AG09319 (cell line): ENCODE results near the gene ABI3.

Experiments
- DNase-seq: peaks from one replicate; pipeline ENCODE4 v3.0.0-alpha.2; 2010; ENCODE audit warnings: low read depth; ENCODE audit errors: extremely low read depth
- TF ChIP-seq, protein P1 (sequence below): IDR thresholded peaks from 2 replicates; pipeline ENCODE4 v1.5.1; 2011; ENCODE audit warnings: low read depth, mild to moderate bottlenecking, inconsistent platforms, low read length, moderate library complexity

Gene ABI3

DNA sequence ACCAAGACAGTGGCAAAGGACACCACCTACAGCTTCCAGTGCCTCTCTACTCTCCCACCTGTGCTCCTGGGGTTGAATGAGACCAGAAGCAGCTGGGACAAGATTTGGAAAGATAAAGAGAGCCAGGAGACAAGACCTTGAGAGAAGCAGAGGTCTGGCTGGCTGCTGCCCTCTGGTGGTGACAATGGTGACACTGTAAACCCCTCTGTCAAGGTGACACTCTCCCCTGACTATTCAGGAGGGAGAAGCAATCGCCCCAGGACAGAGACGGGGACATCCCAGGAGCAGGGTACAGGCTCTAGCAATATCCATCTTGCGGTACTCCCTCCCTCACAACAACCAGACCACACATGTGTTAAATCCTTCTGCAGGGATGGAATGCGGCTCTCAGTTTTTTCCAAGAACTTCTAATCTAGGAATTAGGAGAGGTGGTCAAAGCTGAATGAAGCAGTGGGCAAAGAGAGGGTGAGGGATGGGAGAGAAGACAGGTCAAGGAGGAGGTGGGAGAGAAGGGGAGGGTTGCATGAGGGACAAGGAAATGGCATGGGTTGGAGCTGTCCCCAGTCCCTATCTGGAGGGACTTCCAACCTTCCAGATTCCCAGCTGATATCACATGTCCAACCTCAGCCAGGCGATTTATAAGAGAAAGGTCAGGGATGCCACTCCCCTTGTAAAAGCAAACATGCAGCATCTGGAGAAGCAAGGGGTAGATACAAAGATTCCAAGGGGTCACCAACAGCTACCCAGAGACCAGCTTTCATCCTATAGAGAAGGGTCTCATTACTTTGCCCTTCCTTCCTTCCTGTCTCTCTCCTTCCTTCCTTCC, 17.1 kb downstream of the ABI3 start:
- TF ChIP-seq, protein P1, sequence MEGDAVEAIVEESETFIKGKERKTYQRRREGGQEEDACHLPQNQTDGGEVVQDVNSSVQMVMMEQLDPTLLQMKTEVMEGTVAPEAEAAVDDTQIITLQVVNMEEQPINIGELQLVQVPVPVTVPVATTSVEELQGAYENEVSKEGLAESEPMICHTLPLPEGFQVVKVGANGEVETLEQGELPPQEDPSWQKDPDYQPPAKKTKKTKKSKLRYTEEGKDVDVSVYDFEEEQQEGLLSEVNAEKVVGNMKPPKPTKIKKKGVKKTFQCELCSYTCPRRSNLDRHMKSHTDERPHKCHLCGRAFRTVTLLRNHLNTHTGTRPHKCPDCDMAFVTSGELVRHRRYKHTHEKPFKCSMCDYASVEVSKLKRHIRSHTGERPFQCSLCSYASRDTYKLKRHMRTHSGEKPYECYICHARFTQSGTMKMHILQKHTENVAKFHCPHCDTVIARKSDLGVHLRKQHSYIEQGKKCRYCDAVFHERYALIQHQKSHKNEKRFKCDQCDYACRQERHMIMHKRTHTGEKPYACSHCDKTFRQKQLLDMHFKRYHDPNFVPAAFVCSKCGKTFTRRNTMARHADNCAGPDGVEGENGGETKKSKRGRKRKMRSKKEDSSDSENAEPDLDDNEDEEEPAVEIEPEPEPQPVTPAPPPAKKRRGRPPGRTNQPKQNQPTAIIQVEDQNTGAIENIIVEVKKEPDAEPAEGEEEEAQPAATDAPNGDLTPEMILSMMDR, result peak; percentile 84
- peak; percentile 27 for DNase-seq

DNA sequence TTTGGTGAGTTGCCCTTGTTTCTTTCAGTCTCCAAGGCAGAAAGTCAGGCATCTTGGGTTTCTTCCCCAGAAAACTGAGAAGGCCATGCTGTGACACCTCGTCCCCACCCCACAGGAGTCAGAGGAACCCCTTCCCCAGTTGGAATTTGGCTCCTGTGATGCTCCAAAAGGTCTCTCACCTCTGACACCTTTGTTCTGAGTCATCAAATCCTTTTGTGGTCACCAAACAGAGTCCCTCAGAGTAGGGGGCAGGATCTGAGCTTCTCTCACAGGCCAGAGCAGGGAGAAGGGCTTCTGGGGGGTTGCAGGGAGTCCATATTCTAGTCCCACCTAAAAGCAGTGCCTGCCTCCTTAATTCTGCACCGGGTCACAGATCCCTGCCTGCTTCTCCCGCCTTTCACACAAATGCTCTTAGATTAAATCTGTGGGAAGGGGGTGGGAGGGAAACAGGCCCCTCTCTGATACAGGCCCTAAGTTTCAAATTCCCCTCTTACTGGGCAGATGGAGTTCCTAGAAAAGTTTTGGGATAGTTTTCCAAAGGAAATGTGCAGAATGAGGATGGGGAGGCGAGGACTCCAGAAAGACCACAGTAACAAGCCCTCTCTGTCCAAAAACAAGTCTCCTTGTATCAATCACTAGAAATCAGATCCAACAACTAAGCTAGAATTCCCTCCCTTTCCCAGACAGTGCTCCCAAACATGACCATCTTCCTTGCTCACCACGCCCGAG, 18.7 kb downstream of the ABI3 start:
- DNase-seq, result no peak
- TF ChIP-seq, protein P1, result no peak

DNA sequence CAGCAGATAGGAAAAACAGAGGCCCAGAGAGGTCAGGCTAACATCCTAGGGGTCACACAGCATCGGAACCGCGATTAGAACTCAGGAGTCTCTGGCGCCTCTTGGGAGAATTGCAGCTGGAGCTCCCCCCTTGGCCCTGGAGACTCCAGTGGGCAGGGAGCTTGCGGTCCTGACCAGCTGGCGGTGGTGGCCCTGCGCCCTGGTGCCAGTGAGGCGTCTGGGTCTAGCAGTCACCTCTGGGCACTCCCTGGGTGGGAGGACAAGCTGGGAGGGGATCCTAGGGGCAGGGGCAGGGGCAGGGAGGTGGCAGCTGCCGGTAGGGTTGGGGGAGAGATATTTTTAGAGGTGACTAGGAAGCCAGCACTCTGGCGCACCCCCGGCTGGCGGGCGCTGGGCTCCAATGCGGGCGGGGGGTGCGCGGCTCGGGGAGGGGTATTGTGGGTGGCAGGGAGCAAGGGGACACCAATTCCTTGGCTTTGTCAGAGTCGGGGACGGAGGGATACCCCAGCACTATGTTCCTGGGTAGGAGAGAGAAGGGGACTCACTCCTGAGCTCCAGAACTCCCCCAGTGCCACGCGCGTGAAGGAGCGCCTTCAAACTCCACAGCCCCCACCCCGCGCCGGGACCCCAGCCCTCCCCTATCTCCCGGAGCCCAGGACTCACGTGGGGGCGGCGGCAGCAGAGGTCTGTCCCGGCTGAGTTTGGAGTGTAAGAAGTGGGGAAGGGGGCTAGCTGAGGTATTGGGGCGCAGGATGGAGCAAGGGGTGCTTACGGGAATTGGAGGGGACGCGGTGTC, 19.5 kb downstream of the ABI3 start:
- DNase-seq, result no peak
- TF ChIP-seq, protein P1, result no peak

DNA sequence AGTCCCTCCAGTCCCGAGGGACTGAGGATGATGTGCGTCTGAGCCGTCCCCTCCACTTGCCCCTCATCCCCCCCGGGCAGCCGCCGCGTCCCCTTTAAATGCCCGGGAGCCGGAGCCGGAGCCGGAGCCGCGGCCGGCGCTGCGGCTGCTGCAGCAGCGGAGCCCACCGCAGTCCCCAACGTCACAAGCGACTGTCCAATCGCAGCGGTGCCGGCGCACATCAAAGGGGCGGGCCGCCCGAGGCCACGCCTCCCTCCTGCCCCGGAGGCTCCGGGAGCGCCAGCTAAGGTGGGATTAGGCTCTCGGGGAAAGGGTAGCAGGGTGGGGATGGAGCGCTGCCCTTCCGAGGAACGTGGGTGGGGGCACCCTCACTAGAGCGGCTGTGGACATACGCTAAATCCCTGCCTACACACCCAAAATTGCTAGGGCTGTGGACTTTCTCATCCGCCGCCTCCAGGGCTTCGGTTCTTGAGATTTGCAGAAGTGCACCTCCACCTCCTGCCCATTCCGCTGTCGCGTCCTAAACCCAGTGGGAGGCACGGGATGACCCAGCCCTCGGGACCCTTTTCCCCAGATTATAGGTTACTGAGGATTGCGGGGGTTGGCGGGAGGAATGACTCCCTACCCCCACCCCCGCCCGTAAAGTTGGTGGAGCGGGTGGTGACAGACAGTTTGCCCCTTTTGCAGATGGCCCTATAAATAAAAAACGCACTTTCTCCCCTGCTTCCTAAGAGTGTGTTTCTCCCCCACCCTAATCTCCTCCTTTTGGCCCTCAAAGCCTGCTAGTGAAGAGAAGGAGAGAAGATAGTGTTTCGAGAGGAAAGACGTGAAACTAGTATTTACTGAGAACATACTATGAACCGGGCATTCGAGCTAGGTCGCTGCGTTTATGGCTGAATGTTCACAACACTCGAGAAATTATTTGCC, 20.4 kb downstream of the ABI3 start, which contains the start of gene PHOSPHO1:
Gene PHOSPHO1, minus strand, starts transcription at position 152 of the 927 bp plus-strand sequence. CDS start 4,096 bp downstream, outside the sequence.
- TF ChIP-seq, protein P1, result no peak
- DNase-seq, result peak; percentile 30

DNA sequence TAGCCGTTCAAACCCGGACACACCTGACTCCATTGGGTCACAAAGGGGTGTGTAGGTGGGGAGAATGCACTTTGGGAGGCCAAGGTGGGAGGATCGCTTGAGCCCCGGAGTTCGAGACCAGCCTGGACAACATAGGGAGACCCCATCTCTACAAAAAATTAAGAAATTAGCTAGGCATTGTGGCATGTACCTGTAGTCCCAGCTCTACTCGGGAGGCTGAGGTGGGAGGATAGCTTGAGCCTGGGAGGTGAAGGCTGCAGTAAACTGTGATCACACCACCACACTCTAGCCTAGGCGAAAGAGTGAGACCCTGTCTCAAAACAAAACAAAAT, 21.0 kb downstream of the ABI3 start:
- no peak for DNase-seq
- TF ChIP-seq, protein P1, result no peak

DNA sequence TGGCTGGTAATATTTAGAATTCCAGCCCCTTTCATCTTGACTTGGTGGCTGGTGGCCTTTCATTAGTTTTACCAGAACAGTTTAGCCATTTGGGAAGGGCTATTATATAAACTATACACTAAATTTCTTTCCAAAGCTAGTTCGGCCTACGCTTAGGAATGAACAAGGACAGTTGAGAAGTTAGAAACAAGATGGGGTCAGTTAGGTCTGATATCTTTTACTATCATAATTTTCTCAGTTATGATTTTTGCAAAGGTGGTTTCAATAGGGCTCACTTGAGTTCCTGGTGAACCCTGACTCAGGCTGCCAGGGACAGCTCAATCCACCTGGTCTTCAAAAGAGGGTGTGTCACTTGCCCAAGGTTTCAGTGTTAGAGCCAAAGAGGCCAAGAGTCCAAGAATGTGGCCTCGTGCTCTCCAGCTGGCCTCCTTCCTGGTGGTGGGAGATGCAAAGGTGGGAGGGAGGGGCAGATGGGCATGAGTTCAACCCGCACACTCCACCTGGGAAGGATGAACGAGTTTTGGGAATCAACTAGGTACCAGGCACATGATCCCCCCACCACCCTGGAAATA, 24.1 kb downstream of the ABI3 start:
- DNase-seq, result no peak
- TF ChIP-seq, protein P1, result no peak
